ENCODE results near the gene SLC22A6.

Gene SLC22A6, protein sequence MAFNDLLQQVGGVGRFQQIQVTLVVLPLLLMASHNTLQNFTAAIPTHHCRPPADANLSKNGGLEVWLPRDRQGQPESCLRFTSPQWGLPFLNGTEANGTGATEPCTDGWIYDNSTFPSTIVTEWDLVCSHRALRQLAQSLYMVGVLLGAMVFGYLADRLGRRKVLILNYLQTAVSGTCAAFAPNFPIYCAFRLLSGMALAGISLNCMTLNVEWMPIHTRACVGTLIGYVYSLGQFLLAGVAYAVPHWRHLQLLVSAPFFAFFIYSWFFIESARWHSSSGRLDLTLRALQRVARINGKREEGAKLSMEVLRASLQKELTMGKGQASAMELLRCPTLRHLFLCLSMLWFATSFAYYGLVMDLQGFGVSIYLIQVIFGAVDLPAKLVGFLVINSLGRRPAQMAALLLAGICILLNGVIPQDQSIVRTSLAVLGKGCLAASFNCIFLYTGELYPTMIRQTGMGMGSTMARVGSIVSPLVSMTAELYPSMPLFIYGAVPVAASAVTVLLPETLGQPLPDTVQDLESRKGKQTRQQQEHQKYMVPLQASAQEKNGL

GRCh38 chr11:62984451-62984991 is at the start of gene SLC22A6:
TSS of gene SLC22A6 (minus strand) at chr11:62984967. CDS start at chr11:62984690, 277 bp downstream.
- DNase-seq (ENCODE audit: low spot score) = no peak

- DNase-seq (ENCODE audit: low spot score) = no peak
Measured at GRCh38 chr11:63032457-63032856, 47.7 kb upstream of the SLC22A6 start.

DNA sequence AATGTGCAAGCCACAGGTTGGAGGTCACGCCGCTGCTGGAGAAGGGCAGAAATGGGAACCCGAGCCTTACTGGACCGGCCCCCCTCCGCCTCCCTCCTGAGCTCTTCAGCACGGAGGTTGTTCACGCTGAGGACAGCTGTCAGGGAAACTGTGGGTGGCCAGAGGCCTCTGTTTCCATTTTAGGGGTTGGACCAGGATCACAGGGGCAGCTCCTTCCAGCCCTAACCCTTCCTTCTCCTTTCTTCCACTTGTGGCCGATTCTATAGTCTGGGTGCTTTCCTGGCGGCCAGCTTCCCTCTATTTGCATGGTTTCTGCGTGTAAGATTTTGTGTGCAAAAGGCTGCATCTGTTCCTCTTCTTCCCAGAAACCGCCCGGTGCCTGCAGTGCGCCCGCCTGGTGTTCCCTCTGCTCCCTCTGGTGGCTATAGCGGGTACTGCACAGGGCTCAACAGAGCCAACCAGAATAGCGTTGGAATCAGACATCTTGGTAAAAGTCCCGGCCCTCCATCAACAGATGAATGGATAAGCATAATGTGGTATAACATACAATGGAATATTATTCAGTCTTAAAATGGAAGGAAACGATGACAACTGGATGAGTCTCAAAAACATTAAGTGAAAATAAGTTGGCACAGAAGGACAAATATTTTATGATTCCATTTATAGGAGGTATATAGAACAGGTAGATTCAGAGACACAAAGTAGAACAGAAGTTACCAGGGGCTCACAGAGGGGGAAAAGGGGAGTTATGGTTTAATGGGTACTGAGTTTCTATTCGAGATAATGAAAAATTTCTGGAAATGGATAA is 39.3 kb upstream of the SLC22A6 start:
- peak; percentile 81 for DNase-seq (ENCODE audit: low spot score)

DNA sequence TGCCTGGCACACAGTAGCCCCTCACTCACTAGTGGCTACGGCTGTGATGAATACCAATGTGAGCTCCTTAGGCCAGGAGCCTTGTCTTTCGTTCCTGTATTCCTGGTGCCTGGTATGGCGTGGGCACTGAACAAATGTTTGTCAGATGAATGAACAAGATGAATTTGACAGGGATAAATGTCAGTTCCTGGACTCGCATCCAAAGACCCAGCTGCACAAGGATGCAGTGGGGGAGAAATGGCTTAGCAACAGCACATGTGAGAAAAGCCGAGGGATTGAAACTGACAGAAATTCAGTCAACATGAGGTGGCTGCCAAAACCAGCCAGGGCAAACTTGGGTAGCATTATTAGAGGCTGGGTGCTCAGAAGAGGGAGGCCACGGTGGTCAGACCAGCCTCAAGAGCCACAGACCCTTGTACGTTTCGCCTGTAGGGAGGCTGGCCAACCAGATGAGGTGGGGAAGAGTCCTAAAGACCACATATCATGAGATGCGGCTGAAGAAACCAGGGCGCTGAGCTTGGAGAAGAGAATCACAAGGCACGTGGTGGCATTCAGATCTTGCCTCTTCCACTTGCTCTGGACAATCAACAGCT is 38.6 kb upstream of the SLC22A6 start:
- DNase-seq (ENCODE audit: low spot score) = no peak

- DNase-seq (ENCODE audit: low spot score) = no peak
Measured at GRCh38 chr11:63022441-63022840, 37.7 kb upstream of the SLC22A6 start.

DNA sequence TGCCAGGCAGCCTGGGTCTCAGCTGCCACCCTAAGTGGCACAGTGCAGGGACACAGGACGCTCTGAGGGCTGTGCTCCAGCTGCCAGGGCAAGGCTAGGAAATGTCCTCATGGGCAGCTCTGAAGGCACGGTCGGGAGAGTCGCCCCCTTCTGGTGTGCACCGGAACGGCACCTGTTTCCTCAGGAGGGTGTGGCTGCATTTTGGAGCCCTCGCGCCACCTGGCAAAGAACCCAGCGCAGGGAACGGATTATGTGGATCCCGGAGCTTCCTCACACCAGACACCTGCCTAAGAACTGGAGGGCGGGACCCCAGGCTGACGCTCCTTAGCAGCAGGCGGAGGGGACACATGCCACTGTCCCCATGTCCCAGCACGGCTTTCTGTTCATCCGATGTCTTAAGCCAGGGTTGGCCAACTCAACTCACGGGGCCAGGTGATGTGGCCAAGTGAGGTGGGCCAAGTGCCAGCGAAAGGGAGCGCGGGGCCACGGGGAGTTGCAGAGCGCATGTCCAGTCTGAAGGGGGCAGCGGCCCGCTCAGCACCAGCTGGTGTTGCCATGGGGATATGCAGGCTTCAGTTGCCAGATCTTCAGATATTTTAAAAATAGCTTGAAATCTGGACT is 36.0 kb upstream of the SLC22A6 start:
- DNase-seq (ENCODE audit: low spot score) = peak; percentile 44

DNA sequence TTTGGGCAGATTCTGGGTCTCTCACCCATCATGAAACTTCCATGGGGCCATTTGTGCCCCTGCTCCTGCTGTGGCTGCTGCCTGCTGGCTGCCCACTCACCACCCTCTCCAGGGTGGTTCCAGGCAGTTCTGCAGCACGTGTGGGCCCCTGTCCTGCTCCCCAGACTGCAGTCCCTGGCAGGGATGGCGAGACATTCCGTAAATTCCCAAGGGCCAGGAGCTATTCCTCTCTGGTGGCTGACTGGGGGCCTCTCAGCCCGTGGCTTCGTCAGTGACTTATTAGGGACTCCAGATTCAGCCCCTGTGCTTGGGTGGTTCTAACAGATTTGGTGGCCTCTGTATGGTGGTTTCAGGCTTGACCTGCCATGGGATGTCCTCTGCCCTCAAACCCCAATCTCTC is 34.7 kb upstream of the SLC22A6 start:
- no peak for DNase-seq (ENCODE audit: low spot score)

GRCh38 chr11:63017306-63017974 is 32.7 kb upstream of the SLC22A6 start:
- DNase-seq (ENCODE audit: low spot score) = no peak

- DNase-seq (ENCODE audit: low spot score) = no peak
Measured at GRCh38 chr11:63015521-63016215, 30.9 kb upstream of the SLC22A6 start, which contains the start of gene SLC22A8. TSS of gene SLC22A8 (minus strand) at chr11:63015841. CDS start at chr11:63014958, 883 bp downstream.

DNA sequence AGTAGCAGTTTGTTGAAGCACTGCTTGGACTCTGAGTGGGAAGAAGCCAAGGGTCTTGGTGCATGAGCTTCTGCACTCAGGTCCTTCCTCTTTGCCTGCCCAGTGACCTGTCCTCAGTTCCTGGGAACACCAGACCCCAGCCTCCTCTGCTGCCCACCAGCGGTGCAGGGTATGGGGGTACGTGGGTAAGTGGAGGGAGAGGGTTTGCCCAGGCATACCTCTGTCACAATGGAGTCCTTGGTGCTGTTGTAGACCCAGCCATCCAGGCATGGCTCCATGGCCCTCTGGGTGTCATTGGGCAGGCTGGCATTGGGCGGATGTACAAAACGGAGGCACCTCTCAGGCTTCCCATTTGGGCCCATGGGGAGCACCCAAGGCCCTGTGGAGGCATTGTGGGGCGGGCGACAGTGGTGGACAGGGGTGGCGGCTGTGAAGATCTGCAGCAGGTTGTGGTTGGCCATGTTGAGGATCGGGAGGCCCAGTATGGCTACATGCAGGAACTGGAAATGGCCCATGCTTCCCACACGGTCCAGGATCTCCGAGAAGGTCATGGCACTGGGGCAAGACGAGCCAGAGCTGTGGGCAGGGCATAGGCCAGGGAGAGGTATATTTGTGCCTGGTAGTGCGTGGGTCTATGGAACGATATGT is 29.8 kb upstream of the SLC22A6 start:
- no peak for DNase-seq (ENCODE audit: low spot score)

GRCh38 chr11:63012839-63013238 is 28.1 kb upstream of the SLC22A6 start:
- no peak for DNase-seq (ENCODE audit: low spot score)

DNA sequence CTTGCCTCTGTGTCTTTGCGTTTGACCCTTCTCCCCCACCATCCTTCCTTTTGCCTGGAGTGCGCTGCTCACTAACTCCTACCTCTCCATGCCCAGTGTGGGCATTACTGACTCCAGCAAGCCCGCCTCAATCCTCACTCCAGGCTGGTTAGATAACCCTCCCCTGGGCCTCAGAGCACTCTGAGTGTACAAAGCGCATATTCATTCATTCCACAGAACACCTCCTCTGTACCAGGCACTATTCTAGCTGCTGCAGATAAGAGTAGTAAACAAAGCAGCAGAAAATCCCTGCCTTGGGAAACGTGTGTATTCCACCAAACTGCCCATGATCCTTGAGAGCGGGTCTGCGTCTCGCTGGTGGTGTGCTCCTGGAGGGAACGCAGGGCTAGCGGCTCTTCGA is 27.7 kb upstream of the SLC22A6 start:
- DNase-seq (ENCODE audit: low spot score) = no peak

DNA sequence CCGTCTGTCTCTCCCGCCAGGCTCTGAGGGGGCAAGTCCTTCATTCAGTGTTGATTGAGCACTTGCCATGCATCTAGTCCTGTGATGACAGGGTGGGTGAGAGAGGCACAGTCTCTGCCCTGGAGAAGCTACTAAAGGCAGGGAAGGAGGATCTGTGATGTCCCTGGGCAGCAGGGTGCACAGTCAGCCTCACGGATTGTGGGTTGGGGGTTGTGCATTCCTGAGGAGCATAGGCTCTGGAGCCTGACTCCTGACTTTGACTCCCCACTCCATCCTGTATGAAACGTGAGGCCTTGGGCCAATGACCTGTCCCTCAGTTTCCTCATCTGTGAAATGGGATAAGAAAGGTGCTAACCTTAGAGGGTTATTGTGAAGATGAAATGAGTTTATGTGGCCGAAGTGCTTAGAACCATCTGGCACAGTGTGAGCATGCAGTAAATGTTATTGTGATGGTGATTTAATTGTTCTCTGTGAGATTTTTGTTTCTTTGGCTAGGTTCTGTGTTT is 26.2 kb upstream of the SLC22A6 start:
- no peak for DNase-seq (ENCODE audit: low spot score)

DNA sequence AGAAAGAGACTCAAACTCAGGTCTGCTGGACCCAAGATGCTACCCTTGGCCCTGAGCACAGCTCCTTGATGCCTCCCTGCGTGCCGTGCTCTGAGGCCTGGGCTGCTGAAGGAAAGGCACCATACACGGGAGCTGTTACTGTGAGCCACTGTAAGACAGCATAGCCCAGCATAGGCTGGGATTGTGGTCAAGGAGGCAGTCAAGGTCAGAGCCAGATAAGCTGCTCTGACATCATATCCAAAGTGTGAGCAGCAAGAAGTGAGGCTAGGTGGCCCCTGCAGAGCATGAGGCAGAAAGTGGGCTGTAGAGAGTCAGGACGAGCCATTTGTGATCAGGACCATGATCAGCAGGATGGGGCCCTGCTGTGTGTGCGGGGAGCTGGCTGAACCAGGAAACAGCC is 23.2 kb upstream of the SLC22A6 start:
- no peak for DNase-seq (ENCODE audit: low spot score)

GRCh38 chr11:63001456-63001855 is 16.7 kb upstream of the SLC22A6 start:
- DNase-seq (ENCODE audit: low spot score) = no peak

- no peak for DNase-seq (ENCODE audit: low spot score)
Measured at GRCh38 chr11:62999649-63000048, 14.9 kb upstream of the SLC22A6 start.

DNA sequence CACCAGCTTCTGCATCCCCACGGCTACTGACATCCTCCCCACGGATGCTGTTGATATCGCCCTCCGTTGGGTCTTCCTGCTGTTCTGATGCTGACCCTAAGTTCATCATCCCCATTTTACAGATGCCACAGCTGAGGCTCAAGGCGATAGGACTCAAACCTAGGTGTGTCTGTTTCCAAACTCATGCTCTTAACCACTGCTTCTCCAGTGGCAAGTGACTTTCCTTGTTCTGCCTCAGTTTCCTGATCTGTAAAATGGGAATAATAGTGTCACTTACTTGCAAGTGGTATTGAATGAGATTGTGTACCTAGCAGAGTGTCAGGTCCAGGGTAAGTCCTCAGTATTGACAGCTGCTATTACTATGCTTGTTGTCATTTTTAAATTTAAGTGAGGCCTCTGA is 14.4 kb upstream of the SLC22A6 start:
- no peak for DNase-seq (ENCODE audit: low spot score)

- DNase-seq (ENCODE audit: low spot score) = no peak
Measured at GRCh38 chr11:62996271-62996670, 11.5 kb upstream of the SLC22A6 start.

- DNase-seq (ENCODE audit: low spot score) = no peak
Measured at GRCh38 chr11:62994775-62995174, 10.0 kb upstream of the SLC22A6 start.

- DNase-seq (ENCODE audit: low spot score) = no peak
Measured at GRCh38 chr11:62988276-62988675, 3.5 kb upstream of the SLC22A6 start.
